HCT116 (cell line): Measurements from ENCODE around the gene COPS8. TPM values are rescaled to one million over a fixed set of nuclear protein-coding genes. Genes with fewer than 3 reads are reported as not detected.

ENCODE experiments used
- ATAC-seq: fragments of 200-7000 bp; cut with Tn5 transposase; 2 replicates; pipeline ENCODE4 v1.9.1; 2020; ENCODE audit warnings: mild to moderate bottlenecking, moderate library complexity
- BruUV-seq: library from RNA; stranded (reverse); fragments of 400-500 nt; replicated peaks from 2 replicates; lab custom pipeline; 2021; lab: Mats Ljungman, UMichigan
- CTCF ChIA-PET: fragments of 300-600 bp; sonication (Branson Sonifier 250); formaldehyde crosslinking; loops from one replicate; lab custom pipeline; 2021; ENCODE audit warnings: antibody characterized with exemption; lab: Charles Lee
- POLR2A ChIA-PET: fragments of 300-600, 350-600 bp; sonication (Branson Sonifier 250); formaldehyde crosslinking; loops from one replicate; lab custom pipeline; 2021; ENCODE audit warnings: antibody characterized with exemption; lab: Charles Lee
- RAD21 ChIA-PET, 2 experiments: fragments of 300-600 bp; sonication (Branson Sonifier 250); formaldehyde crosslinking; loops; one replicate each; lab custom pipeline; 2023; ENCODE audit warnings: low total read pairs in 2 of 2; ENCODE audit not compliant: uncharacterized antibody in 2 of 2, unreplicated experiment in 2 of 2, low non-redundant PET in 1 of 2; lab: Charles Lee
- DNase-seq: peaks from one replicate; pipeline ENCODE4 v3.0.0-alpha.2; 2010; ENCODE audit warnings: low read depth, low spot score
- H2AFZ ChIP-seq: fragments of 200-600 bp; shearing (Covaris generic), sonication (generic); 2 replicates; pipeline ENCODE4 v1.6.1; 2017; ENCODE audit warnings: low read depth, mixed run types, mixed read lengths, antibody characterized with exemption, low read length; ENCODE audit not compliant: poor library complexity, severe bottlenecking
- H3K27ac ChIP-seq: 2 replicates; pipeline ENCODE4 v1.5.1; 2012; ENCODE audit warnings: low read depth, low read length
- H3K27me3 ChIP-seq: fragments of 200-600 bp; sonication (generic); 2 replicates; pipeline ENCODE4 v1.6.1; 2016; ENCODE audit warnings: mixed run types, low read length, mixed read lengths; ENCODE audit not compliant: insufficient read depth
- H3K36me3 ChIP-seq, 2 experiments: fragments of 200-500 bp in 1 of 2; fragments of 200-600 bp in 1 of 2; sonication (Bioruptor generic) in 1 of 2; sonication (generic) in 1 of 2; 2 replicates each; pipeline versions ENCODE4 v1.5.1 to v1.6.1; 2014 to 2016; ENCODE audit warnings: low read length in 2 of 2, inconsistent platforms in 1 of 2, mixed read lengths in 1 of 2, mixed run types in 1 of 2; ENCODE audit not compliant: insufficient read depth in 2 of 2, control insufficient read depth in 1 of 2
- H3K4me1 ChIP-seq, 2 experiments: fragments of 200-600 bp in 1 of 2; sonication (generic) in 1 of 2; 2 replicates each; pipeline versions ENCODE4 v1.5.1 to v1.6.1; 2012 to 2017; ENCODE audit warnings: low read length in 2 of 2, inconsistent platforms in 1 of 2, mild to moderate bottlenecking in 1 of 2, mixed read lengths in 1 of 2, mixed run types in 1 of 2, moderate library complexity in 1 of 2; ENCODE audit not compliant: insufficient read depth in 2 of 2, control insufficient read depth in 1 of 2
- H3K4me2 ChIP-seq: fragments of 200-600 bp; sonication (generic); 2 replicates; pipeline ENCODE4 v1.6.1; 2017; ENCODE audit warnings: mixed run types, low read length, mixed read lengths
- H3K4me3 ChIP-seq, 2 experiments: fragments of 200-600 bp in 1 of 2; sonication (generic) in 1 of 2; replicated peaks in 1 of 2; 2 replicates each; pipeline ENCODE4 v1.5.1; 2011 to 2016; ENCODE audit warnings: low read length in 2 of 2, control low read depth in 1 of 2, low read depth in 1 of 2, mild to moderate bottlenecking in 1 of 2, mixed read lengths in 1 of 2, mixed run types in 1 of 2
- H3K79me2 ChIP-seq: fragments of 200-600 bp; sonication (generic); 2 replicates; pipeline ENCODE4 v1.6.1; 2017; ENCODE audit warnings: mild to moderate bottlenecking, mixed run types, low read length, moderate library complexity, mixed read lengths; ENCODE audit not compliant: insufficient read depth
- H3K9ac ChIP-seq: fragments of 200-600 bp; sonication (generic); 2 replicates; pipeline ENCODE4 v1.6.1; 2016; ENCODE audit warnings: low read length, mixed read lengths
- H3K9me2 ChIP-seq: fragments of 200-600 bp; sonication (generic), shearing (Covaris generic); 2 replicates; pipeline ENCODE4 v1.6.1; 2017; ENCODE audit warnings: mixed run types, mild to moderate bottlenecking, moderate library complexity; ENCODE audit not compliant: insufficient read depth
- H3K9me3 ChIP-seq, 2 experiments: fragments of 200-500 bp in 1 of 2; fragments of 200-600 bp in 1 of 2; sonication (Bioruptor generic) in 1 of 2; sonication (generic) in 1 of 2; 2 replicates each; pipeline ENCODE4 v1.6.1; 2014 to 2017; ENCODE audit warnings: low read length in 2 of 2, mixed read lengths in 2 of 2, inconsistent platforms in 1 of 2, low read depth in 1 of 2, mild to moderate bottlenecking in 1 of 2, mixed run types in 1 of 2, moderate library complexity in 1 of 2; ENCODE audit not compliant: control insufficient read depth in 1 of 2, insufficient read depth in 1 of 2
- H4K20me1 ChIP-seq: fragments of 200-600 bp; sonication (generic), shearing (Covaris generic); 2 replicates; pipeline ENCODE4 v1.6.1; 2017; ENCODE audit warnings: mixed run types, mild to moderate bottlenecking, moderate library complexity; ENCODE audit not compliant: insufficient read depth
- CBX3 ChIP-seq: IDR thresholded peaks from 2 replicates; pipeline ENCODE4 v1.6.1; 2012; ENCODE audit warnings: low read depth
- ELF1 ChIP-seq: IDR thresholded peaks from 2 replicates; pipeline ENCODE4 v1.6.1; 2012; ENCODE audit warnings: low read depth, borderline replicate concordance
- EZH2 ChIP-seq: fragments of 200-600 bp; sonication (generic); IDR thresholded peaks from 2 replicates; pipeline ENCODE4 v1.6.1; 2017; ENCODE audit warnings: antibody characterized with exemption, mixed run types
- FOSL1 ChIP-seq: IDR thresholded peaks from 2 replicates; pipeline ENCODE4 v1.6.1; 2012; ENCODE audit warnings: low read depth
- JUND ChIP-seq: IDR thresholded peaks from 2 replicates; pipeline ENCODE4 v1.6.1; 2012
- SRF ChIP-seq: IDR thresholded peaks from 2 replicates; pipeline ENCODE4 v1.6.1; 2012; ENCODE audit warnings: low read depth
- YY1 ChIP-seq: IDR thresholded peaks from 2 replicates; pipeline ENCODE4 v1.6.1; 2011; ENCODE audit warnings: low read length, low read depth, moderate library complexity, mild to moderate bottlenecking; ENCODE audit not compliant: insufficient replicate concordance; ENCODE audit errors: extremely low read depth
- ZFX ChIP-seq: fragments of 450-650 bp; IDR thresholded peaks from 2 replicates; pipeline ENCODE4 v1.6.1; 2017
- ZNF274 ChIP-seq: fragments of 200-500 bp; sonication (Bioruptor generic); IDR thresholded peaks from 2 replicates; pipeline ENCODE4 v1.6.1; 2014; ENCODE audit warnings: mild to moderate bottlenecking, low read depth, low read length, inconsistent platforms
- intact Hi-C: fragments of 100-400 bp; cut with micrococcal nuclease; formaldehyde crosslinking; loops from 2 replicates; pipeline ENCODE4 v1.10.0; 2022
- total RNA-seq: library from RNA; stranded (reverse); gene quantifications from one replicate; pipeline ENCODE4 v1.2.1, GENCODE V29; 2021; ENCODE audit not compliant: unreplicated experiment
- TF ChIP-seq, protein P1 (sequence below): IDR thresholded peaks from 2 replicates; pipeline ENCODE4 v1.6.1; 2012; ENCODE audit warnings: low read depth

Gene COPS8
- total RNA-seq, 1 experiment from 2014 or later: 42.2 TPM

DNA sequence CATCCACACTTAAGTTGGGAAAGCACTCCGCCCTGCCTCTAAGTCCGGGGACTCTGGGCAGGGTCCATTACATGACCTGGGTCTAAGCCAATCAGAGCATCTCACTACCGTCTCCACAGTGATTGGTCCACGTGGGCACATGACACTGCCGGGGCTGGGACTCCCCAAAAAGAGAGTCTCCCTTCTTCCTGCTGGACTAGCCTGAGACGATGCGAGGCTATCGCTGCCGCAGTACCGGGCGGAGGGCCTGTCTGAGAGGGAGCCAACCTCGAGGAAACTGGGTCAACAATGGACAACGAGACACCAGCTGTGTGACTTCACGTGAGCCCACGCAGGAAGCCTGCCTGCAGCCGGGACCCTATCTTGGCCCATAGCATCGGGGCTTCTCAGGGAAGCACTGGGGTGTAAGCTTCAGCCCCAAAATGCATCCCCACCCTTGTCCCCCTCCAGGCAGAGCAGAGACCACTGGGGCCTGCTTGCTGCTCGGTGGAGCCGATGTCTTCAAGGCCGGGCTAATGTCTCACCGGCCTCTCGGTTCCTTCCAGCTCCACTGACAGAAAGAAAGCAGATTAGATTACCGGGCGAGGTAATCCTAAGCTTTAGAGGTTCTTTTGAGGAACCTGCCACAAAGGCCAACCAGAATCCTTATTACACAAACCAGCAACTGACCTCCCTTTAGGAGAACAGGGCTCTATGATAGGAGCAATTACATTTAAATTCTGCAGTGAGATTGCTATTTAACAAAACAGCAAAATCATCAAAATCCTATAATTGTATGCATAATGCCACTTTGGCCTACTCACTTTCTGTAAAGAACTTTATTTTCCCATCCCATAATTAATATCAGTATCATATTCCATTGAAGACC lies 21.3 kb upstream of the COPS8 start:
- ChIA-PET RAD21 (no interaction called here), POLR2A (no interaction called here), CTCF (no interaction called here)
- H3K4me2 ChIP-seq: no peak overlapping the region
- H2AFZ ChIP-seq: no peak overlapping the region
- H4K20me1 ChIP-seq: no peaks in the 10 kb centered on the region
- BruUV-seq: no TSS peak
- H3K79me2 ChIP-seq: no peaks in the 10 kb centered on the region
- intact Hi-C loops: loop anchor here (10.0 kb wide), 1 partner anchor 870 kb away; no protein-coding TSS in a partner anchor
- no peaks in the 10 kb centered on the region for H3K9me3 ChIP-seq
- H3K9me2 ChIP-seq: no peaks in the 10 kb centered on the region
- peaks cover 0 to 7% of the 10 kb centered on the region in 2 experiments; a peak in 1 of 4 replicates for H3K4me1 ChIP-seq
- no peaks in the 10 kb centered on the region for H3K27me3 ChIP-seq
- H3K9ac ChIP-seq: no peak overlapping the region
- TF ChIP-seq CBX3: no peak
- TF ChIP-seq FOSL1: no peak
- TF ChIP-seq ZFX: no peak
- no peak for TF ChIP-seq YY1
- TF ChIP-seq, protein P1, sequence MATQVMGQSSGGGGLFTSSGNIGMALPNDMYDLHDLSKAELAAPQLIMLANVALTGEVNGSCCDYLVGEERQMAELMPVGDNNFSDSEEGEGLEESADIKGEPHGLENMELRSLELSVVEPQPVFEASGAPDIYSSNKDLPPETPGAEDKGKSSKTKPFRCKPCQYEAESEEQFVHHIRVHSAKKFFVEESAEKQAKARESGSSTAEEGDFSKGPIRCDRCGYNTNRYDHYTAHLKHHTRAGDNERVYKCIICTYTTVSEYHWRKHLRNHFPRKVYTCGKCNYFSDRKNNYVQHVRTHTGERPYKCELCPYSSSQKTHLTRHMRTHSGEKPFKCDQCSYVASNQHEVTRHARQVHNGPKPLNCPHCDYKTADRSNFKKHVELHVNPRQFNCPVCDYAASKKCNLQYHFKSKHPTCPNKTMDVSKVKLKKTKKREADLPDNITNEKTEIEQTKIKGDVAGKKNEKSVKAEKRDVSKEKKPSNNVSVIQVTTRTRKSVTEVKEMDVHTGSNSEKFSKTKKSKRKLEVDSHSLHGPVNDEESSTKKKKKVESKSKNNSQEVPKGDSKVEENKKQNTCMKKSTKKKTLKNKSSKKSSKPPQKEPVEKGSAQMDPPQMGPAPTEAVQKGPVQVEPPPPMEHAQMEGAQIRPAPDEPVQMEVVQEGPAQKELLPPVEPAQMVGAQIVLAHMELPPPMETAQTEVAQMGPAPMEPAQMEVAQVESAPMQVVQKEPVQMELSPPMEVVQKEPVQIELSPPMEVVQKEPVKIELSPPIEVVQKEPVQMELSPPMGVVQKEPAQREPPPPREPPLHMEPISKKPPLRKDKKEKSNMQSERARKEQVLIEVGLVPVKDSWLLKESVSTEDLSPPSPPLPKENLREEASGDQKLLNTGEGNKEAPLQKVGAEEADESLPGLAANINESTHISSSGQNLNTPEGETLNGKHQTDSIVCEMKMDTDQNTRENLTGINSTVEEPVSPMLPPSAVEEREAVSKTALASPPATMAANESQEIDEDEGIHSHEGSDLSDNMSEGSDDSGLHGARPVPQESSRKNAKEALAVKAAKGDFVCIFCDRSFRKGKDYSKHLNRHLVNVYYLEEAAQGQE: no peak
- TF ChIP-seq ELF1: no peak
- no peak for TF ChIP-seq ZNF274
- TF ChIP-seq SRF: no peak
- no peak for TF ChIP-seq EZH2
- no peak for TF ChIP-seq JUND
- DNase-seq (no peak), ATAC-seq (no peak)
- no peaks in the 10 kb centered on the region for H3K36me3 ChIP-seq
- no peak overlapping the region for H3K27ac ChIP-seq
- no peak overlapping the region for H3K4me3 ChIP-seq
